Measurements from ENCODE around the gene SUFU.
A peak's percentile ranks its signal among the peaks of the same experiment; 100 is the strongest.

Gene SUFU

DNA sequence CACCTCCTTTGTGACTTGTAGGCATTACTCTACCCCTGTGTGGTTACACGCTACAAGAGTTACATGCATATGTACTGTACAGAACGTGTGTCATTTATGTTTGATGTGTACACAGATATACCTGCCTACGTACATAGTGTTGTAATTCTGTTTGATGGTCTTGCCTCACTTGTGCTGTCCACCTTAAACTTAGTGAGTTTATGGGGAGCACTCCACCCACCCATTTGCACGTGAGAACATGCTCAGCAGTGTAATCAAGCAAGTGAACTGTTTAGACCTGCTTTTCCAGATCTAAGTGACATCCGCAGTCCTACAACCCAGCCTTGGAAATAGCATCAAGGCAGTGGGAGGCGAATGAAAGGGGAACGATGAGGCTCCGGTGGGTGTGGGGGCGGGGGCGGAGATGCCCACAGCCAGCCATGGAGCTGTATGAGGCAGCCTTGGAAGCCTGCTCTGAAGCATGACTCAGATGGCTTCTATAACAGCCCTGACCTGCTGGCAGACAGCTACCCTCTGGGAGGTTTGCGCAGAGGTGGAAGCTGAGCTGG is 52.1 kb downstream of the SUFU start:
- Histone ChIP-seq H3K4me3 (IDR thresholded peaks at IDR 0.05; ENCODE audit: insufficient read depth, low read depth, low read length) (no peak overlapping the region), H3K36me3 (ENCODE audit: insufficient read depth) (no peaks in the 10 kb centered on the region)

DNA sequence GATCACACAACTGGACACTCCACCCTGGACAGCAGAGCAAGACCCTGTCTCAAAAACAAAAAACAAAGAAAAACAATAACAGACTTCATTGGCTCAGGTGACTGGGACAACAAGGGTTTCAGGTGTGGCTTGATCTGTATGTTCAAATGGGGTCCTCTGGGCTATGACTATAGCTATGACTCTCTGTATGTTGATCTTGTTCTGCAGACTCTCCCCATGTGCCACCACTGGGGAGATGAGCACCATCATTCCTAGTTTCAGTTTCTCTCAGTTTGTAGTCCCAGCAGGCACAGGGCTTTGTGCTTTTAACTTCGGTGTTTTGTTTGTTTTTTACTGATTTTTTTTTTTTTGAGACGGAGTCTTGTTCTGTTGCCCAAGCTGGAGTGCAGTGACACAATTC is 53.8 kb downstream of the SUFU start:
- H3K4me3 ChIP-seq (IDR thresholded peaks at IDR 0.05; ENCODE audit: insufficient read depth, low read depth, low read length) = no peak overlapping the region
- H3K27ac ChIP-seq = no peak overlapping the region
- no peaks in the 10 kb centered on the region for H3K36me3 ChIP-seq (ENCODE audit: insufficient read depth)
- H3K79me2 ChIP-seq (ENCODE audit: insufficient read depth, low read depth) = no peaks in the 10 kb centered on the region
- no peaks in the 10 kb centered on the region for H3K27me3 ChIP-seq (ENCODE audit: insufficient read depth, low read depth)
- TF ChIP-seq, protein P1, sequence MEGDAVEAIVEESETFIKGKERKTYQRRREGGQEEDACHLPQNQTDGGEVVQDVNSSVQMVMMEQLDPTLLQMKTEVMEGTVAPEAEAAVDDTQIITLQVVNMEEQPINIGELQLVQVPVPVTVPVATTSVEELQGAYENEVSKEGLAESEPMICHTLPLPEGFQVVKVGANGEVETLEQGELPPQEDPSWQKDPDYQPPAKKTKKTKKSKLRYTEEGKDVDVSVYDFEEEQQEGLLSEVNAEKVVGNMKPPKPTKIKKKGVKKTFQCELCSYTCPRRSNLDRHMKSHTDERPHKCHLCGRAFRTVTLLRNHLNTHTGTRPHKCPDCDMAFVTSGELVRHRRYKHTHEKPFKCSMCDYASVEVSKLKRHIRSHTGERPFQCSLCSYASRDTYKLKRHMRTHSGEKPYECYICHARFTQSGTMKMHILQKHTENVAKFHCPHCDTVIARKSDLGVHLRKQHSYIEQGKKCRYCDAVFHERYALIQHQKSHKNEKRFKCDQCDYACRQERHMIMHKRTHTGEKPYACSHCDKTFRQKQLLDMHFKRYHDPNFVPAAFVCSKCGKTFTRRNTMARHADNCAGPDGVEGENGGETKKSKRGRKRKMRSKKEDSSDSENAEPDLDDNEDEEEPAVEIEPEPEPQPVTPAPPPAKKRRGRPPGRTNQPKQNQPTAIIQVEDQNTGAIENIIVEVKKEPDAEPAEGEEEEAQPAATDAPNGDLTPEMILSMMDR (conservative IDR thresholded peaks at IDR 0.05; ENCODE audit: low read depth, low read length) = no peak
- no peak overlapping the region for H3K9ac ChIP-seq
- H3K4me1 ChIP-seq (ENCODE audit: low read depth, poor library complexity, severe bottlenecking) = no peaks in the 10 kb centered on the region
- H3K4me2 ChIP-seq = no peak overlapping the region
- no peak overlapping the region for H2AFZ ChIP-seq (ENCODE audit: low read depth)
- H4K20me1 ChIP-seq (ENCODE audit: insufficient read depth) = no peaks in the 10 kb centered on the region

More for the DNA sequence above, 52.1 kb downstream of the SUFU start:
- Histone ChIP-seq H4K20me1 (ENCODE audit: insufficient read depth) (no peaks in the 10 kb centered on the region), H3K4me2 (no peak overlapping the region), H3K4me1 (ENCODE audit: low read depth, poor library complexity, severe bottlenecking) (no peaks in the 10 kb centered on the region), H3K9ac (no peak overlapping the region), H3K79me2 (ENCODE audit: insufficient read depth, low read depth) (no peaks in the 10 kb centered on the region), H3K27ac (no peak overlapping the region), H2AFZ (ENCODE audit: low read depth) (no peak overlapping the region), H3K27me3 (ENCODE audit: insufficient read depth, low read depth) (no peaks in the 10 kb centered on the region)
- TF ChIP-seq, protein P1 (conservative IDR thresholded peaks at IDR 0.05; ENCODE audit: low read depth, low read length) = no peak

DNA sequence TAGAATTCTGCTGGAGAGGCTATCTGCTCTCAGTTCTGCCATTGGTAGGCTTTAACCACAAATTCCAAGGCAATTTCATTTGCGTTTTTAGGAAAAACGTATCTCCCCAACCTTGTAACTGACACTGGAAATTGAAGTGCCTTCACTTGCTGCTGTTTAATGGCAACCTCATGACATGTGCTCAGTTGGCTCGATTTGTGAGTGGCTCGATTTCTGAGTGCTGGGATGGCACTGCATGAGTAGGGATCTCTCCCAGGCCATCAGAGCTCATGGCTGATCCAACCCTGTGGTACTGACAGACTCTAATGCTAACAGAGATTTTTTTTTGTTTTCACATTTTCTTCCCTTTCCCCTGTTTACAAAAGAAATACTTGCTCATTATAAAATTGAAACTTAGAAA is 56.0 kb downstream of the SUFU start:
- H3K27ac ChIP-seq = no peak overlapping the region
- TF ChIP-seq, protein P1 (conservative IDR thresholded peaks at IDR 0.05; ENCODE audit: low read depth, low read length) = no peak
- H3K4me3 ChIP-seq (IDR thresholded peaks at IDR 0.05; ENCODE audit: insufficient read depth, low read depth, low read length) = no peak overlapping the region
- no peaks in the 10 kb centered on the region for H3K27me3 ChIP-seq (ENCODE audit: insufficient read depth, low read depth)
- H3K4me1 ChIP-seq (ENCODE audit: low read depth, poor library complexity, severe bottlenecking) = peaks cover 16% of the 10 kb centered on the region
- no peaks in the 10 kb centered on the region for H4K20me1 ChIP-seq (ENCODE audit: insufficient read depth)
- no peak overlapping the region for H3K4me2 ChIP-seq
- H3K36me3 ChIP-seq (ENCODE audit: insufficient read depth) = no peaks in the 10 kb centered on the region
- no peak overlapping the region for H3K9ac ChIP-seq
- H2AFZ ChIP-seq (ENCODE audit: low read depth) = no peak overlapping the region
- H3K79me2 ChIP-seq (ENCODE audit: insufficient read depth, low read depth) = no peaks in the 10 kb centered on the region

DNA sequence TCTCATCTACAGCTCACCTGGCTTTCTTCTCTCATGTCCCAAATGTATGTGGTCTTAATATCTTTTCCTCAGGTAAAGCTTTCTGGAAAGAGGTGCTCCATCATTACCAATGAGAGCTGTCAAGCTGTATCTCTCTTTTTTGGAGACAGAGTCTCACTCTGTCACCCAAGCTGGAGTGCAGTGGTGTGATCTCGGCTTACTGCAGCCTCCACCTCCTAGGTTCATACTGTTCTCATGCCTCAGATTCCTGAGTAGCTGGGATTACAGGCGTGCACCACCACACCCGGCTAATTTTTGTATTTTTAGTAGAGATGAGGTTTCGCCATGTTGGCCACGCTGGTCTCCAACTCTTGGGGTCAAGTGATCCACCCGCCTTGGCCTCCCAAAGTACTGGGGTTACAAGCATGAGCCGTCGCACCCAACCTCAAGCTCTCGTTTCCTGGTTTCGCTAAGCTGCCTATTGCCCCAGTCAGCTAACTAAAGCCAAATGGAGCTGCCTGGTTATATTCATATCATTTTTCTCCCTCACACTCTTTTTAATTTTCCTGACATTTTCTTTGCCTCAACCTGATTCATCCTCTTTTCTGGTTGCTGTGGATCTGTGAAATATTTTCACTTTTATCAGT is 60.5 kb downstream of the SUFU start:
- peak overlapping the region; percentile 57 for H3K27ac ChIP-seq
- H2AFZ ChIP-seq (ENCODE audit: low read depth) = peak overlapping the region; percentile 39; the same call in 1 of the 2 replicates
- peak overlapping the region; percentile 6; the same call in 1 of the 2 replicates for H3K9ac ChIP-seq
- no peak overlapping the region for H3K4me3 ChIP-seq (IDR thresholded peaks at IDR 0.05; ENCODE audit: insufficient read depth, low read depth, low read length)
- peaks cover 23% of the 10 kb centered on the region for H3K4me1 ChIP-seq (ENCODE audit: low read depth, poor library complexity, severe bottlenecking)
- H3K4me2 ChIP-seq = peak overlapping the region; percentile 48
- no peaks in the 10 kb centered on the region for H3K27me3 ChIP-seq (ENCODE audit: insufficient read depth, low read depth)
- H3K36me3 ChIP-seq (ENCODE audit: insufficient read depth) = no peaks in the 10 kb centered on the region
- TF ChIP-seq, protein P1 (conservative IDR thresholded peaks at IDR 0.05; ENCODE audit: low read depth, low read length) = no peak
- no peaks in the 10 kb centered on the region for H4K20me1 ChIP-seq (ENCODE audit: insufficient read depth)
- no peaks in the 10 kb centered on the region for H3K79me2 ChIP-seq (ENCODE audit: insufficient read depth, low read depth)
